Chondrocyte (in vitro differentiated cells): Measurements from ENCODE around the gene H3-3A. TPM values are rescaled to one million over a fixed set of nuclear protein-coding genes. Genes with fewer than 3 reads are reported as not detected.

Source experiments
- DNase-seq: peaks from one replicate; pipeline ENCODE4 v3.0.0; 2021; ENCODE audit warnings: mixed read lengths, low spot score
- H3K27ac Mint-ChIP-seq: one replicate; pipeline ENCODE4 v1.8.0; 2021; ENCODE audit warnings: mild to moderate bottlenecking, moderate library complexity, mixed read lengths; ENCODE audit not compliant: unreplicated experiment
- H3K27me3 Mint-ChIP-seq: 2 replicates; pipeline ENCODE4 v1.8.0; 2021; ENCODE audit warnings: low read depth, mixed read lengths
- H3K36me3 Mint-ChIP-seq: 2 replicates; pipeline ENCODE4 v1.8.0; 2021; ENCODE audit warnings: low read depth, mixed read lengths
- H3K4me1 Mint-ChIP-seq: 2 replicates; pipeline ENCODE4 v1.8.0; 2021; ENCODE audit warnings: low read depth, mild to moderate bottlenecking, mixed read lengths
- H3K4me3 Mint-ChIP-seq: one replicate; pipeline ENCODE4 v1.8.0; 2021; ENCODE audit warnings: mild to moderate bottlenecking, moderate library complexity, mixed read lengths; ENCODE audit not compliant: unreplicated experiment
- H3K9me3 Mint-ChIP-seq: 2 replicates; pipeline ENCODE4 v1.8.0; 2021; ENCODE audit warnings: low read depth, mixed read lengths
- CTCF ChIP-seq: fragments of 200-600 bp; sonication (generic); IDR thresholded peaks from 2 replicates; pipeline ENCODE4 v1.5.0; 2021; ENCODE audit warnings: antibody characterized with exemption, mild to moderate bottlenecking, moderate library complexity
- total RNA-seq: library from RNA; stranded (reverse); gene quantifications from 3 replicates; pipeline ENCODE4 v1.2.1, GENCODE V29; 2021

H3-3A gene
- total RNA-seq, 1 donor from 2014 or later: 315 TPM

GRCh38 chr1:226108935-226109828 is 46.7 kb downstream of the H3-3A start:
- peak overlapping the region; percentile 93 for H3K27ac Mint-ChIP-seq
- peak overlapping the region; percentile 96 for H3K4me3 Mint-ChIP-seq
- no peak for DNase-seq
- no peaks in the 10 kb centered on the region for H3K27me3 Mint-ChIP-seq
- H3K36me3 Mint-ChIP-seq: no peaks in the 10 kb centered on the region
- H3K4me1 Mint-ChIP-seq: peaks cover 18% of the 10 kb centered on the region
- H3K9me3 Mint-ChIP-seq: no peaks in the 10 kb centered on the region
- no peak for TF ChIP-seq CTCF

DNA sequence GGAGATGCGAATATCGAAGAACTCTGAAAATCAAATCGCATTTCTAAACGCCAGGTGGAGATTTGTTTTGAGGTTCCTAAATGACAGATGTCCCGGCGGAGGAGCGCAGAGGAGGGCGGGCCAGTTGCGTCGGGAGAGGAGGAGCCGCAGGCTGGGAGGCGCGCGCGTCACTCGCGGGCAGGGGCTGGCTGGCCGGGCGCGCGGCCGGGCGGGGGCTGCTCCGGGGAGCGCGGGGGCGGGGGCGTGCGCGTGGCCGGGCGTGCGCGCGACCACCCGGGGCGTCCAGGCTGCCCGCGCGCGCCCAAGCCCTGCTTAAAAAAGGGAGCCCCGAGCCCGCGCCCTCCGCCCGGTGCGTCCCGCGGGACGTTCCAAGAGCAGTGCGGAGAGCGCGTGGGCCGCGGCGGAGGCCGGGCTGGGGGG is 47.3 kb downstream of the H3-3A start:
- no peaks in the 10 kb centered on the region for H3K9me3 Mint-ChIP-seq
- H3K36me3 Mint-ChIP-seq: no peaks in the 10 kb centered on the region
- peak; percentile 30 for TF ChIP-seq CTCF
- peak overlapping the region; percentile 96 for H3K4me3 Mint-ChIP-seq
- peaks cover 18% of the 10 kb centered on the region for H3K4me1 Mint-ChIP-seq
- no peak for DNase-seq
- peak overlapping the region; percentile 93 for H3K27ac Mint-ChIP-seq
- H3K27me3 Mint-ChIP-seq: no peaks in the 10 kb centered on the region

GRCh38 chr1:226110249-226111097 is 48.0 kb downstream of the H3-3A start:
- Mint-ChIP-seq H3K4me1 (peaks cover 18% of the 10 kb centered on the region), H3K27ac (no peak overlapping the region), H3K36me3 (no peaks in the 10 kb centered on the region), H3K27me3 (no peaks in the 10 kb centered on the region), H3K9me3 (no peaks in the 10 kb centered on the region), H3K4me3 (peak overlapping the region; percentile 96)
- DNase-seq: no peak
- peak; percentile 12 for TF ChIP-seq CTCF

GRCh38 chr1:226111098-226111882 is 48.8 kb downstream of the H3-3A start:
- no peak overlapping the region for H3K27ac Mint-ChIP-seq
- no peak for TF ChIP-seq CTCF
- H3K27me3 Mint-ChIP-seq: no peaks in the 10 kb centered on the region
- no peaks in the 10 kb centered on the region for H3K9me3 Mint-ChIP-seq
- DNase-seq: no peak
- no peaks in the 10 kb centered on the region for H3K36me3 Mint-ChIP-seq
- H3K4me3 Mint-ChIP-seq: peak overlapping the region; percentile 96
- H3K4me1 Mint-ChIP-seq: peaks cover 18% of the 10 kb centered on the region
